OCI-LY3 (cell line): ENCODE results near the gene CHRM1.

Experiments used
- EZH2phosphoT487 ChIP-seq: fragments of 200-600 bp; shearing (Covaris generic); IDR thresholded peaks from 2 replicates; pipeline ENCODE4 v1.6.1; 2018; ENCODE audit warnings: antibody characterized with exemption, mixed run types, low read depth
- TF ChIP-seq, protein P1 (sequence below): fragments of 200-600, 300-600 bp; sonication (generic); IDR thresholded peaks from 2 replicates; pipeline ENCODE4 v1.5.1; 2014; ENCODE audit warnings: antibody characterized with exemption, low read length, low read depth

DNA sequence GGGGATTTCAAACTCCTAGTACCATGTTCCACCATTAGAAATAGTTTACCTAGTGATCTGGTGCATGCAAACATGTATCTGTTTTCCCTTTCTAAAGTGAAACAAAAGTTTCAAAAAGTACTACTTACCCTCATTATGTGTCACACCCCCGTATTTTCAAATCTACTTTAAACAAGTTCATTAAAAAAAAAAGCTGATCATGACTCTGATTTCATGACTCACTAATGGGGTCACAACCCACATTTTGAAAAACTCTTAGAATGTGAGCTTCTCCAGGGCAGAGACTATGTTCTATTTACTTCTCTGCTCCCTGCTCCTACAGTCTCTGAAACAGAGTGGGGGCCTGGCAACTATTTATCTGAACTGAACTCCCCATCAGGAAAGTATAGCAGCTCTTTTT is 18.2 kb downstream of the CHRM1 start:
- TF ChIP-seq EZH2phosphoT487 = no peak
- TF ChIP-seq, protein P1, sequence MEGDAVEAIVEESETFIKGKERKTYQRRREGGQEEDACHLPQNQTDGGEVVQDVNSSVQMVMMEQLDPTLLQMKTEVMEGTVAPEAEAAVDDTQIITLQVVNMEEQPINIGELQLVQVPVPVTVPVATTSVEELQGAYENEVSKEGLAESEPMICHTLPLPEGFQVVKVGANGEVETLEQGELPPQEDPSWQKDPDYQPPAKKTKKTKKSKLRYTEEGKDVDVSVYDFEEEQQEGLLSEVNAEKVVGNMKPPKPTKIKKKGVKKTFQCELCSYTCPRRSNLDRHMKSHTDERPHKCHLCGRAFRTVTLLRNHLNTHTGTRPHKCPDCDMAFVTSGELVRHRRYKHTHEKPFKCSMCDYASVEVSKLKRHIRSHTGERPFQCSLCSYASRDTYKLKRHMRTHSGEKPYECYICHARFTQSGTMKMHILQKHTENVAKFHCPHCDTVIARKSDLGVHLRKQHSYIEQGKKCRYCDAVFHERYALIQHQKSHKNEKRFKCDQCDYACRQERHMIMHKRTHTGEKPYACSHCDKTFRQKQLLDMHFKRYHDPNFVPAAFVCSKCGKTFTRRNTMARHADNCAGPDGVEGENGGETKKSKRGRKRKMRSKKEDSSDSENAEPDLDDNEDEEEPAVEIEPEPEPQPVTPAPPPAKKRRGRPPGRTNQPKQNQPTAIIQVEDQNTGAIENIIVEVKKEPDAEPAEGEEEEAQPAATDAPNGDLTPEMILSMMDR = no peak
